Mesothelial cell of epicardium (in vitro differentiated cells): Measurements from ENCODE around the gene RGS17. TPM values are rescaled to one million over a fixed set of nuclear protein-coding genes. Genes with fewer than 3 reads are reported as not detected.

Experiments used
- DNase-seq, 2 experiments: peaks; one replicate each; pipeline ENCODE4 v3.0.0; 2021; ENCODE audit warnings: low spot score in 2 of 2; ENCODE audit not compliant: unreplicated experiment in 2 of 2
- H3K27ac Mint-ChIP-seq: 2 replicates; pipeline ENCODE4 v1.8.0; 2021; ENCODE audit warnings: mixed read lengths
- H3K27me3 Mint-ChIP-seq: 2 replicates; pipeline ENCODE4 v1.8.0; 2021; ENCODE audit warnings: low read depth, mixed read lengths
- H3K36me3 Mint-ChIP-seq: 2 replicates; pipeline ENCODE4 v1.8.0; 2021; ENCODE audit warnings: mixed read lengths
- H3K4me1 Mint-ChIP-seq: 2 replicates; pipeline ENCODE4 v1.8.0; 2021; ENCODE audit warnings: mixed read lengths
- H3K4me3 Mint-ChIP-seq: 2 replicates; pipeline ENCODE4 v1.8.0; 2021; ENCODE audit warnings: mild to moderate bottlenecking, moderate library complexity, mixed read lengths
- H3K9me3 Mint-ChIP-seq: 2 replicates; pipeline ENCODE4 v1.8.0; 2021; ENCODE audit warnings: mixed read lengths
- total RNA-seq: library from RNA; stranded (reverse); gene quantifications from 3 replicates; pipeline ENCODE4 v1.2.1, GENCODE V29; 2021
- TF ChIP-seq, protein P1 (sequence below): fragments of 200-600 bp; sonication (generic); IDR thresholded peaks from one replicate; pipeline ENCODE4 v1.5.0; 2021; ENCODE audit warnings: antibody characterized with exemption; ENCODE audit not compliant: unreplicated experiment

Gene RGS17
- total RNA-seq, 1 donor from 2014 or later: 1.3 TPM

DNA sequence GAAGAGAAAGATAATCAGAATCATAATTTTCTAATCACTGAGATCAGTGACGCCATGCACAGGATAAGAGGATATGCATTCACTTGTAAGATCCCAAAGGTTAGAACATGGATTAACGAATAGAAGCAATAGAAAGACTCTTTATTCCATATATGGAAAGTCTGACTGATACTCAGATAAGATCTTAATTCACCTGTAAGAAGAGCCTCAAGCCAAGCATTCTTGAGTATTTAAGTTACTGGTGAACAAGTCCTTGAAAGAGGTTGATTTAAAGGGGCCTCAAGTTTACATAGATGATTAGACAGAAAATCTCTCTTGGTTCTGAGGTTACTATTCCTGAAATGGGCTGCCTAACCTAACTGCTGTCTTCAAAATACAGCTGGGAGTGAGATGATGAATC is 74.8 kb downstream of the RGS17 start:
- Mint-ChIP-seq H3K9me3 (peaks cover 6% of the 10 kb centered on the region), H3K36me3 (no peaks in the 10 kb centered on the region), H3K4me1 (peaks cover 2% of the 10 kb centered on the region), H3K27me3 (no peaks in the 10 kb centered on the region), H3K4me3 (no peak overlapping the region), H3K27ac (no peak overlapping the region)
- TF ChIP-seq, protein P1, sequence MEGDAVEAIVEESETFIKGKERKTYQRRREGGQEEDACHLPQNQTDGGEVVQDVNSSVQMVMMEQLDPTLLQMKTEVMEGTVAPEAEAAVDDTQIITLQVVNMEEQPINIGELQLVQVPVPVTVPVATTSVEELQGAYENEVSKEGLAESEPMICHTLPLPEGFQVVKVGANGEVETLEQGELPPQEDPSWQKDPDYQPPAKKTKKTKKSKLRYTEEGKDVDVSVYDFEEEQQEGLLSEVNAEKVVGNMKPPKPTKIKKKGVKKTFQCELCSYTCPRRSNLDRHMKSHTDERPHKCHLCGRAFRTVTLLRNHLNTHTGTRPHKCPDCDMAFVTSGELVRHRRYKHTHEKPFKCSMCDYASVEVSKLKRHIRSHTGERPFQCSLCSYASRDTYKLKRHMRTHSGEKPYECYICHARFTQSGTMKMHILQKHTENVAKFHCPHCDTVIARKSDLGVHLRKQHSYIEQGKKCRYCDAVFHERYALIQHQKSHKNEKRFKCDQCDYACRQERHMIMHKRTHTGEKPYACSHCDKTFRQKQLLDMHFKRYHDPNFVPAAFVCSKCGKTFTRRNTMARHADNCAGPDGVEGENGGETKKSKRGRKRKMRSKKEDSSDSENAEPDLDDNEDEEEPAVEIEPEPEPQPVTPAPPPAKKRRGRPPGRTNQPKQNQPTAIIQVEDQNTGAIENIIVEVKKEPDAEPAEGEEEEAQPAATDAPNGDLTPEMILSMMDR: no peak
- no peak for DNase-seq

DNA sequence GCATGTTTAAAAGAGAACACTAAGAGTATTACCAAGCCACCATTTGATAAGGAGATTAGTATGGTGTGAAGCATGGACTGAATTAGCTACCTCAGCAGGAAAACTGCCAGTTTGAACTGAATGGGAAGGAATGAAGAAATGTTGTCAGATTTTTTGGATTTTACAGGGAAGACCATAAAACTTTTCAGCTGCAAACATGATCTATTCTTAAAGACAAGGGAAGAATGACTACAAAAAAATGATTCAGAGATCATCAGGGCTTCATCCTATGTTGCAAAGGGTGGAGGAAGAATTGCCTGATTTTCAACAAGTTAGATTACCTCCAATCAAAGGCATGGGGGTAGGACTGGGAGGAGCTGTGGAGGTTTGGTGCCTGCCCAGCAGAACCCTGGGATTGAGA is 79.3 kb downstream of the RGS17 start:
- Mint-ChIP-seq H3K9me3 (peaks cover 17% of the 10 kb centered on the region), H3K4me1 (peaks cover 2% of the 10 kb centered on the region), H3K27ac (no peak overlapping the region), H3K4me3 (no peak overlapping the region), H3K27me3 (no peaks in the 10 kb centered on the region), H3K36me3 (no peaks in the 10 kb centered on the region)
- TF ChIP-seq, protein P1: no peak
- DNase-seq: no peak

DNA sequence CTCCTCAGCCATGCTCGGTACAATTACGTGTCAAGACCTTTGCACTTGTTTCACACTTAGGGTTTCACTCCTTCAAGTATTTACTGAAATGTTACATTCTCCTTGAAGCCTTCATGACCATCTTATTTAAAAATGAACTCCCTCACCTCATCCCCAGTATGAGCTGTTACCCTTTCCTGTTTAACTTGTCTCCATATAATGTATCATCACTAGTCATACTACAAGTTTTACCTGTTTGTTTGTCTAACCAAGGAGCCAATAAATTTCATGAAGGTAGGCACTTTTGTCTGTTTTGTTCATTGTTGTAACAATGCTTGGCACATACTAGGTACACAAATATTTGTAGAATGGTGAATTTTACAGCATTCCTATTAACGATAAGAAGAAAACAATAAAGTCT is 82.5 kb downstream of the RGS17 start:
- no peak overlapping the region for H3K4me3 Mint-ChIP-seq
- H3K9me3 Mint-ChIP-seq: peaks cover 17% of the 10 kb centered on the region
- TF ChIP-seq, protein P1: no peak
- no peak for DNase-seq
- no peaks in the 10 kb centered on the region for H3K36me3 Mint-ChIP-seq
- no peak overlapping the region for H3K27ac Mint-ChIP-seq
- no peaks in the 10 kb centered on the region for H3K27me3 Mint-ChIP-seq
- H3K4me1 Mint-ChIP-seq: no peaks in the 10 kb centered on the region

DNA sequence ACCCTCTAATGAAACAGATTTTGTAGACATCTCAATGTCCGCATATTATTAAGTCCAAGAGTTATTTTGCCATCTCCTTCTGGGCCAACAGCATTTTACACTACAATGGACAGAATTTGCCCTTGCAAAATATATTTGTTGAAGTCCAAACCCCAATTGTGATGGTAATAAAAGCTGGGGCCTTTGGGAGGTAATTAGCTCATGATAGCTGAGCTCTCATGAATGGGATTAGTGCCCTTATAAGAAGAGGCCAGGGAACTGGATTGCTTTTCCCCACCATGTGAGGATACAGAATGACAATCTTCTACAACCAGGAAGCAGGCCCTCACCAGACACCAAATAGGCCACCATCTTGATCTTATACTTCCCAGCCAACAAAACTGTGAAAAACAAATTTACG is 83.7 kb downstream of the RGS17 start:
- TF ChIP-seq, protein P1: no peak
- DNase-seq: no peak
- no peaks in the 10 kb centered on the region for H3K36me3 Mint-ChIP-seq
- H3K4me1 Mint-ChIP-seq: no peaks in the 10 kb centered on the region
- H3K4me3 Mint-ChIP-seq: no peak overlapping the region
- peaks cover 17% of the 10 kb centered on the region for H3K9me3 Mint-ChIP-seq
- no peaks in the 10 kb centered on the region for H3K27me3 Mint-ChIP-seq
- no peak overlapping the region for H3K27ac Mint-ChIP-seq

DNA sequence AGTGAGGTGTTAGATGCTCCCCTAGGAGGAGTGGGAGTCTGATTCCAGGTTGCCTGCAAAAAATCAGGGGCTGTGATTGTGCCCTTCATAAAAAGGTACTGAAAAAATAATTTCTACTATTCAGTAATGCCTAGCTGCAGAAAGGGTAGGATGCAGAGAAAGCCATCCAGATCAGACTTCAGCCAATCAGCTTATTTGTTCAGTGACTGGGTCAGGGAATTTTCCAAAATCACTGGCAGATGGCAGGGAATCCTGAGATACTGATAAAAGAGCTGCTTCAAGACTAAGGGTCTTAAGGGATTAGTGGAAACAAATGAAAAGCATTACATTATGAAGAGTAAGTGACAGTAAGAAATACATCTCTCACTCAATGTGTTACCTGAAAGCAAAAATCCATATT is 85.8 kb downstream of the RGS17 start:
- TF ChIP-seq, protein P1: no peak
- no peaks in the 10 kb centered on the region for H3K4me1 Mint-ChIP-seq
- H3K4me3 Mint-ChIP-seq: no peak overlapping the region
- H3K27me3 Mint-ChIP-seq: no peaks in the 10 kb centered on the region
- no peak for DNase-seq
- H3K27ac Mint-ChIP-seq: no peak overlapping the region
- peaks cover 11% of the 10 kb centered on the region for H3K9me3 Mint-ChIP-seq
- H3K36me3 Mint-ChIP-seq: no peaks in the 10 kb centered on the region

DNA sequence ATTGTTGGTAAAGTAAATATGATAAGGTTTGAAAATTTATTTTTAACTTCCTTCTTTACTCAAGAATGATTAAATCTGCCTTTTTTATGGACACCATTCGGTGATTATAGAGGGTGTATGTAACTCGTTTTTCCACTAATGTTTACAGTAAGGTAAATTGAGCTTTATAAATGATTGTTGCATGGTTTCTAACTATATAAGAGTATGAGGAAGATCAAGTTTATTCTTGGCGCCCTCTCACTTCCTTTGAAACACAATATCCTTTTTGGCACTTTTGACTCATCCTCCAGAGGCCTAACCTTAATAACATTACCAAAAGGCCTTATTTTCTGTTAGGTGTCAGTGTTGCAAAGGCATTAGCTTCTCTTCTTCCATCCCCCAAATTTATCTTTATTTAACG is 86.8 kb downstream of the RGS17 start:
- Mint-ChIP-seq H3K27ac (no peak overlapping the region), H3K27me3 (no peaks in the 10 kb centered on the region), H3K9me3 (peaks cover 11% of the 10 kb centered on the region), H3K36me3 (no peaks in the 10 kb centered on the region), H3K4me3 (no peak overlapping the region), H3K4me1 (no peaks in the 10 kb centered on the region)
- DNase-seq: no peak
- TF ChIP-seq, protein P1: no peak
